Tibial nerve (tissue), 4 donors: ENCODE data around the gene UPF3A.

Experiments used
- EP300 ChIP-seq, 2 donors: sonication (generic); formaldehyde crosslinking; IDR thresholded peaks; one replicate each; pipeline ENCODE4 v1.6.1; 2017; ENCODE audit warnings: antibody characterized with exemption in 2 of 2, mild to moderate bottlenecking in 1 of 2
- POLR2A ChIP-seq, 2 donors: fragments of 450-650 bp; IDR thresholded peaks; one replicate each; pipeline ENCODE4 v1.6.1; 2017; ENCODE audit warnings: antibody characterized with exemption in 2 of 2, mild to moderate bottlenecking in 2 of 2, moderate library complexity in 2 of 2
- TF ChIP-seq, protein P1 (sequence below), 5 experiments: fragments of 200-600 bp in 3 of 5; fragments of 450-650 bp in 2 of 5; sonication (generic) in 3 of 5; IDR thresholded peaks; one replicate each; pipeline ENCODE4 v1.5.1; 2016 to 2019; ENCODE audit warnings: antibody characterized with exemption in 5 of 5, mild to moderate bottlenecking in 3 of 5, moderate library complexity in 2 of 5

GRCh38 chr13:114279146-114279545 is 2.3 kb upstream of the UPF3A start:
- TF ChIP-seq POLR2A (IDR thresholded peaks at IDR 0.05) = no peak
- TF ChIP-seq, protein P1, sequence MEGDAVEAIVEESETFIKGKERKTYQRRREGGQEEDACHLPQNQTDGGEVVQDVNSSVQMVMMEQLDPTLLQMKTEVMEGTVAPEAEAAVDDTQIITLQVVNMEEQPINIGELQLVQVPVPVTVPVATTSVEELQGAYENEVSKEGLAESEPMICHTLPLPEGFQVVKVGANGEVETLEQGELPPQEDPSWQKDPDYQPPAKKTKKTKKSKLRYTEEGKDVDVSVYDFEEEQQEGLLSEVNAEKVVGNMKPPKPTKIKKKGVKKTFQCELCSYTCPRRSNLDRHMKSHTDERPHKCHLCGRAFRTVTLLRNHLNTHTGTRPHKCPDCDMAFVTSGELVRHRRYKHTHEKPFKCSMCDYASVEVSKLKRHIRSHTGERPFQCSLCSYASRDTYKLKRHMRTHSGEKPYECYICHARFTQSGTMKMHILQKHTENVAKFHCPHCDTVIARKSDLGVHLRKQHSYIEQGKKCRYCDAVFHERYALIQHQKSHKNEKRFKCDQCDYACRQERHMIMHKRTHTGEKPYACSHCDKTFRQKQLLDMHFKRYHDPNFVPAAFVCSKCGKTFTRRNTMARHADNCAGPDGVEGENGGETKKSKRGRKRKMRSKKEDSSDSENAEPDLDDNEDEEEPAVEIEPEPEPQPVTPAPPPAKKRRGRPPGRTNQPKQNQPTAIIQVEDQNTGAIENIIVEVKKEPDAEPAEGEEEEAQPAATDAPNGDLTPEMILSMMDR (IDR thresholded peaks at IDR 0.05) = no peak
- TF ChIP-seq EP300 (IDR thresholded peaks at IDR 0.05) = no peak
